ENCODE data around the gene TACR1. TPM values are rescaled to one million over a fixed set of nuclear protein-coding genes. Genes with fewer than 3 reads are reported as not detected.
A peak's percentile ranks its signal among the peaks of the same experiment; 100 is the strongest.

Gene TACR1
- polyA plus RNA-seq, 1 donor from 2014 or later: not detected

- peaks cover 2% of the 10 kb centered on the region for H3K36me3 Mint-ChIP-seq
- H3K27me3 Mint-ChIP-seq: peaks cover 2% of the 10 kb centered on the region
- no peak overlapping the region for H3K4me3 Mint-ChIP-seq
- no peak overlapping the region for H3K27ac Mint-ChIP-seq
- peaks cover 0 to 3% (median 0%) of the 10 kb centered on the region in 3 donors for H3K9me3 Mint-ChIP-seq
- H3K4me1 Mint-ChIP-seq: no peaks in the 10 kb centered on the region
Observed at GRCh38 chr2:75100011-75100800, 99.1 kb downstream of the TACR1 start.

GRCh38 chr2:75099521-75099922 lies 99.8 kb downstream of the TACR1 start:
- H3K4me1 Mint-ChIP-seq: no peaks in the 10 kb centered on the region
- H3K4me3 Mint-ChIP-seq: no peak overlapping the region
- H3K9me3 Mint-ChIP-seq: peaks cover 0 to 3% (median 0%) of the 10 kb centered on the region in 3 donors
- no peak overlapping the region for H3K27ac Mint-ChIP-seq
- peaks cover 2% of the 10 kb centered on the region for H3K27me3 Mint-ChIP-seq
- peaks cover 2% of the 10 kb centered on the region for H3K36me3 Mint-ChIP-seq

- Mint-ChIP-seq H3K4me3 (no peak overlapping the region), H3K4me1 (no peaks in the 10 kb centered on the region), H3K36me3 (peaks cover 4% of the 10 kb centered on the region), H3K9me3 (peaks cover 0 to 3% (median 0%) of the 10 kb centered on the region in 3 donors), H3K27me3 (peaks cover 2% of the 10 kb centered on the region), H3K27ac (peak overlapping the region in 1 of 3 donors; percentile 11)
Observed at GRCh38 chr2:75098856-75099255, 100.5 kb downstream of the TACR1 start.

DNA sequence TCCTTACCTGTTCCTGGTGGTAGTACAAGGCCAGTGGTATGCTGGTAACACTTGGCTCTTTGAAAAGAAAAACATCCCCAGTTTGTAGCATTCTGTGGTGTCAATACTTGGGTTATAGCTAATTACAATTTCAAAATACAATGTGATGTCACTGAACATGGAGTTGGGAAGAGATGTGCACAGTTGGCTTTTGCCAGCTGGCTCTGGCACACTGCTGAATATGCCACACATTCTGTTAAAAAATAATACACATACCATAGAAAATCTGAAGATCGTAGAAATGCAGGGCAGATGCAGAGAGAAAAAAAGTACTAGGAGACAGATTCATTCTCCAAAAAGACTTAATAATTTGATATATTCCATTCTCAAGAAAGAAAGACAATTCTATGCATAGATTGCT lies 101.5 kb downstream of the TACR1 start:
- H3K4me1 Mint-ChIP-seq: no peaks in the 10 kb centered on the region
- no peak overlapping the region for H3K4me3 Mint-ChIP-seq
- no peak overlapping the region for H3K27ac Mint-ChIP-seq
- no peaks in the 10 kb centered on the region for H3K27me3 Mint-ChIP-seq
- peaks cover 4% of the 10 kb centered on the region for H3K36me3 Mint-ChIP-seq
- peaks cover 0 to 3% (median 0%) of the 10 kb centered on the region in 3 donors for H3K9me3 Mint-ChIP-seq

DNA sequence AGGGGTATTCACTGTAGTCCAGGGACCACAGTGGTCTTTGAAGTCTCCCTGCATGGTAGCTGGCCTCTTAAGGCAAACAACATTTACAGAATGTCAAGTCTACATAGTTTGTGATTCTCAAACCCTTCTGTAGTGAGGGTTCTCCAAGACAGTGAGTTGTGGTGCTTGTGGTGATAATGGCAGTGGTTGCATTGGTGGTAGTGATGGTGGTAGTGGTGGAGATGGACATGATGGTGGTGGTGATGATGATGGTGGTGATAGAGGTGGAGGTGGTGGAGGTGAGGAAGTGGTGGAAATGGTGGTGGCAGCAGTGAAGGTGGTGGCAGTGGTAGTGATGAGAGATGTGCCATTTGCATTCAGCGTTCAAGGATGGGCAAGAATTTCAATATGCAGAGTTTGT lies 104.9 kb downstream of the TACR1 start:
- peak overlapping the region in 1 of 4 donors; percentile 29 for H3K4me3 Mint-ChIP-seq
- H3K9me3 Mint-ChIP-seq: no peaks in the 10 kb centered on the region
- peaks cover 4% of the 10 kb centered on the region for H3K36me3 Mint-ChIP-seq
- H3K27ac Mint-ChIP-seq: no peak overlapping the region
- no peaks in the 10 kb centered on the region for H3K27me3 Mint-ChIP-seq
- no peaks in the 10 kb centered on the region for H3K4me1 Mint-ChIP-seq

DNA sequence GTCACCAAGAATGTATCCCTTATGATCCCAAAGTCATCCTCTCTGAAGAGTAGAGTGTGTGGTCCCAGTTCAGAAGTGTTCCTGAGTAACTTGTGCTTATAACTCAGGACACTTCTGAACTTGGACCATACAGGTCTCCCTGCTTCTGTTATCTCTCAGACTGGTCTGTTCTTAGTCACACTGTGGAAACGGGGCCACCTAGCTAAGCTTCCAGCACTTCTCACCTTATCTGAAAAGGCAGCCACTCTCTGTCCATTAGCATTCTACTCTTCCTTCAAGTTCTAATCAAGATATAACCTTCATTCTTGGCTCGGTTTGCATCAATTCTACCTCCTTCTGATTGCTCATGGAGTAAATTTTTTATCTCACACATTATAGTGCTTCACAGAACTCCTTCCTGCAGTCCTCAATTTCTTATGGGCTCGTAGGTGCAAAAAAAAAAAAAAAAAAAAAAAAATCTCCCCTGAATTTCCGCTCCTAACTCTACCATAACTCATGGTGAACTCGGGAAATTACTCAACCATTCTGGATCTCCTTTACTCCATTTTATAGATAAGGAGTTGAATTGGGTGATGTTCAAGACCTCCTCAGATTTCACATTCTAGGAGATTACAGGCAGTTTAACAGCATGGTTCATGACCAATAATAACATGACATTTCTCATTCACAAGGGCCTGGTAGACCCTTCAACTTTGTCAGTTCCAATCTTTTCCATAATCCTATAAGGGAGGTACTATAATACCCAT lies 108.4 kb downstream of the TACR1 start:
- Mint-ChIP-seq H3K36me3 (peaks cover 4% of the 10 kb centered on the region), H3K9me3 (no peaks in the 10 kb centered on the region), H3K27me3 (no peaks in the 10 kb centered on the region), H3K4me1 (no peaks in the 10 kb centered on the region), H3K4me3 (no peak overlapping the region), H3K27ac (no peak overlapping the region)

- Mint-ChIP-seq H3K4me3 (no peak overlapping the region), H3K36me3 (peaks cover 4% of the 10 kb centered on the region), H3K27me3 (peaks cover 1% of the 10 kb centered on the region), H3K9me3 (peaks cover 0 to 2% (median 0%) of the 10 kb centered on the region in 3 donors), H3K4me1 (no peaks in the 10 kb centered on the region), H3K27ac (no peak overlapping the region)
Observed at GRCh38 chr2:75089471-75089870, 109.8 kb downstream of the TACR1 start.

DNA sequence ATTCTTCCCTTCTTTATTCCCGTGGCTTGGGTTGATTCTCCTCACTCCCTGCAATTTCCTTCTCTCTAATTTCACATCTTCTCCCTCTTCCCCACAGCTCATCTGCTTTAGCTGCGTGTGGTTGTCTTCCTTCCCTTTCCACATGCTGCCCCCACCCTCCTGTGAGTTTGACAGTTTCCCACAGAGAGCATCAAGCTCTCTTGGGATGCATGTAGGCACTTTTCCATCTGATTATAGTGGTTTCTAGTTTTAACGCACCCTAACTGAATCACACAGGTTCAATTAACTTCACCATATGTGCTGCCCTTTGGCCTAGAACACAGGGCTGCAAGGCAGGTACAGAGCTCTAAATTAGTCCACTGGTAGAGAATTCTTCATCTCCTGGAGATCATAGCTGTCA lies 110.5 kb downstream of the TACR1 start:
- Mint-ChIP-seq H3K4me1 (no peaks in the 10 kb centered on the region), H3K9me3 (peaks cover 0 to 2% (median 0%) of the 10 kb centered on the region in 3 donors), H3K36me3 (peaks cover 2% of the 10 kb centered on the region), H3K27me3 (peaks cover 1% of the 10 kb centered on the region), H3K27ac (no peak overlapping the region), H3K4me3 (no peak overlapping the region)

DNA sequence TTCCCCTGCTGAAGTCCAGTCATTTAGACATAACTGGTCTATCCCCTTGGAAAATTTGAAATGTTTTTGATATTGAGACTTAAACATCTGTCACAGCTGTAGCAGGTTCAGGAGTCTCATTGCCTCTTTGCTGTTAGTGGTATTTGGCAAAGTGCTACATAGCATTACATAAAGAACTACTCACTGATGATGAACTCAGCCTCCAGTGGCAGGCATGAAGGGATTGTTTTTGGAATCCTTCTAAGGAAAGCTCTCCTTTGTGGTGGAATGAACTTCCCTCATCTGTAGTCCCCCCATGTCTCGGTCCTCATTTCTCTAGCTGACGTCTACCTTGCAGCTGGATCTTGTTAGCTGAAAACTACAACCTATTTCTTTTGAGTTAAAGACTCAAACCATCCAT lies 111.6 kb downstream of the TACR1 start:
- Mint-ChIP-seq H3K27ac (no peak overlapping the region), H3K4me1 (no peaks in the 10 kb centered on the region), H3K36me3 (peaks cover 2% of the 10 kb centered on the region), H3K9me3 (peaks cover 0 to 2% (median 0%) of the 10 kb centered on the region in 3 donors), H3K27me3 (peaks cover 1% of the 10 kb centered on the region), H3K4me3 (no peak overlapping the region)

DNA sequence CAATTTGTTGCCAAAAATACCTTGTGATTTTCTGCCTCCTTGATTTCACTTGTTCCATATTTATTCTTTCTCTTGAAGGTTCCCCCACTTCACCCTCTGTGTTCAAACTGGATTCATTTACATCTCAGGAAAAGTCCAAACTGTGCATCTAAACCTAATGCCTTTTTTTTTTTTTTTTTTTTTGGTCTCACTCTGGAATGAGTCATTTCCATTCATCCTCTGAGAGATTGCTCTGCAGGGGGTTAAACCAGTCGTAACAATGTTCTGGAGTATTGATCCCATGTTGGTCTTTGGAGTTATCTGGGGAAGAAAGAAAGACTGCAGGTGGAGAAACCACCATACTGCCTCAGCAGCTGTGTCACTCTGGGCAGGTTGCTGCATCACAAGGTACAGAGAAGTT lies 119.7 kb downstream of the TACR1 start:
- no peaks in the 10 kb centered on the region for H3K4me1 Mint-ChIP-seq
- H3K27me3 Mint-ChIP-seq: no peaks in the 10 kb centered on the region
- H3K4me3 Mint-ChIP-seq: no peak overlapping the region

DNA sequence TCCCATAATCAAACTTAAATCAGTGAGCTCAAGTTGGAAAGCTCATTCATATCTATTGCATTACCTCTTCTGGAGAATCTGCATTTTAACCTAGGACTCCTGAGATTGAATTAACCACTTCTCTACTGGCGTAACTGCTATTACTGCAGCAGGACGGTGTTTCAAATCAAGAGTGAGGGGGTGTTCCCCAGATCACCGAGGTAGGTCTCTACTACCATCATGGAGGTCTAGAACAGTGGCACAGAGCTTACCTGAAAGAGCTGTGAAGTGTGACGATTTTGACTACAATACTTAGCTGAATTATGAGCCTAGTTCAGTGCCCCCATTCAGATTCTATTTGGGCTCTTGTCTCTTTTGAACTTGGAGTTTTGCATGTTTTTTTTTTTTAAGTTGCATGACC lies 121.4 kb downstream of the TACR1 start:
- H3K4me1 Mint-ChIP-seq: no peaks in the 10 kb centered on the region
- no peaks in the 10 kb centered on the region for H3K27me3 Mint-ChIP-seq
- H3K27ac Mint-ChIP-seq: no peak overlapping the region
- H3K9me3 Mint-ChIP-seq: peaks cover 0 to 2% (median 0%) of the 10 kb centered on the region in 3 donors
- no peak overlapping the region for H3K4me3 Mint-ChIP-seq
- H3K36me3 Mint-ChIP-seq: peaks cover 7% of the 10 kb centered on the region

More for the DNA sequence above, 119.7 kb downstream of the TACR1 start:
- Mint-ChIP-seq H3K36me3 (peaks cover 7% of the 10 kb centered on the region), H3K27ac (no peak overlapping the region), H3K9me3 (peaks cover 0 to 2% (median 0%) of the 10 kb centered on the region in 3 donors)

DNA sequence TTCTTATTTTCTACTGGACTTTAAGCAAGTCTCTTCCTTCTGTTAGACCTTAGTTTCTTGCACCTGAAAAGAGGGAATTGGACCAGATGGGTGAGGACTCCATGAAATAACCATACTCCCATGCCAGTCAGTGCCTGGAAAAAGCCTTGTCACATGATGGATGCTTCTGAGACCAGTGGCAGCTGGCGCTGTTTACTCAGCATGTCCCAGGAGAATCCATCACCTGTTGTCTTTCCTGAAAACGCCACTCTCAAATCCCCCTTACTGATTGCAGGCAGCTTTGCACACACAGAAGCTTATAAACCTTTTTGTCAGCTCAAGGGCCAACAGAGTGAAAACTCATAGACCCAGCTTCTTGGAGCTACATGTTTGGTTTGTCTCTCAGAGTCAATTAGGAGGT lies 123.2 kb downstream of the TACR1 start:
- Mint-ChIP-seq H3K27me3 (no peaks in the 10 kb centered on the region), H3K9me3 (peaks cover 0 to 2% (median 0%) of the 10 kb centered on the region in 3 donors), H3K27ac (no peak overlapping the region), H3K36me3 (peaks cover 7% of the 10 kb centered on the region), H3K4me1 (no peaks in the 10 kb centered on the region), H3K4me3 (no peak overlapping the region)

- H3K27ac Mint-ChIP-seq: no peak overlapping the region
- peaks cover 7% of the 10 kb centered on the region for H3K36me3 Mint-ChIP-seq
- peaks cover 0 to 3% (median 0%) of the 10 kb centered on the region in 3 donors for H3K9me3 Mint-ChIP-seq
- H3K27me3 Mint-ChIP-seq: no peaks in the 10 kb centered on the region
- no peaks in the 10 kb centered on the region for H3K4me1 Mint-ChIP-seq
- H3K4me3 Mint-ChIP-seq: no peak overlapping the region
Observed at GRCh38 chr2:75074708-75075107, 124.6 kb downstream of the TACR1 start.

DNA sequence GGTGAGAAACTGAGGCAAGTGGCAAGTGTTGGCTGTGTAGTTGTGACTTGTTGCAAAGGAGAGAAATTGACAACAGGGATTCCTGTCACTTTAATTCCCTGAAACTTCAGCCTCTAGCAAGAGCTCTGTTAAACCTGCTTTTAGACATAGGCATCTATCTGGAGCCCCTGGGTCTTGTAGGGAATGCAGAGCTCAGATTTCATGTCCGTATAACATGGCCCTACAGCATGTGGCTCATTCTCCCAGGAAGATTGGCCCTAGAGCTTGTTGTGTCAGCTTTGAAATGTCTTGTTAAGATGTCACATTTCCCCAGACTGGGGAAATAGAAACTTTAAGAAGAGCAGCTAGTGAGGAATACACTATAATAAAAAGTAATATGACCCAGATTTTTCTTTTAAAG lies 125.1 kb downstream of the TACR1 start:
- Mint-ChIP-seq H3K9me3 (peaks cover 0 to 3% (median 0%) of the 10 kb centered on the region in 3 donors), H3K27ac (no peak overlapping the region), H3K4me3 (no peak overlapping the region), H3K27me3 (no peaks in the 10 kb centered on the region), H3K4me1 (no peaks in the 10 kb centered on the region), H3K36me3 (peaks cover 4% of the 10 kb centered on the region)

GRCh38 chr2:75071766-75072165 lies 127.6 kb downstream of the TACR1 start:
- no peaks in the 10 kb centered on the region for H3K27me3 Mint-ChIP-seq
- peaks cover 0 to 3% (median 1%) of the 10 kb centered on the region in 3 donors for H3K9me3 Mint-ChIP-seq
- H3K27ac Mint-ChIP-seq: no peak overlapping the region
- H3K4me1 Mint-ChIP-seq: no peaks in the 10 kb centered on the region
- H3K4me3 Mint-ChIP-seq: no peak overlapping the region
- H3K36me3 Mint-ChIP-seq: no peaks in the 10 kb centered on the region
